ENCODE measurements around the gene LFNG.

The LFNG gene

DNA sequence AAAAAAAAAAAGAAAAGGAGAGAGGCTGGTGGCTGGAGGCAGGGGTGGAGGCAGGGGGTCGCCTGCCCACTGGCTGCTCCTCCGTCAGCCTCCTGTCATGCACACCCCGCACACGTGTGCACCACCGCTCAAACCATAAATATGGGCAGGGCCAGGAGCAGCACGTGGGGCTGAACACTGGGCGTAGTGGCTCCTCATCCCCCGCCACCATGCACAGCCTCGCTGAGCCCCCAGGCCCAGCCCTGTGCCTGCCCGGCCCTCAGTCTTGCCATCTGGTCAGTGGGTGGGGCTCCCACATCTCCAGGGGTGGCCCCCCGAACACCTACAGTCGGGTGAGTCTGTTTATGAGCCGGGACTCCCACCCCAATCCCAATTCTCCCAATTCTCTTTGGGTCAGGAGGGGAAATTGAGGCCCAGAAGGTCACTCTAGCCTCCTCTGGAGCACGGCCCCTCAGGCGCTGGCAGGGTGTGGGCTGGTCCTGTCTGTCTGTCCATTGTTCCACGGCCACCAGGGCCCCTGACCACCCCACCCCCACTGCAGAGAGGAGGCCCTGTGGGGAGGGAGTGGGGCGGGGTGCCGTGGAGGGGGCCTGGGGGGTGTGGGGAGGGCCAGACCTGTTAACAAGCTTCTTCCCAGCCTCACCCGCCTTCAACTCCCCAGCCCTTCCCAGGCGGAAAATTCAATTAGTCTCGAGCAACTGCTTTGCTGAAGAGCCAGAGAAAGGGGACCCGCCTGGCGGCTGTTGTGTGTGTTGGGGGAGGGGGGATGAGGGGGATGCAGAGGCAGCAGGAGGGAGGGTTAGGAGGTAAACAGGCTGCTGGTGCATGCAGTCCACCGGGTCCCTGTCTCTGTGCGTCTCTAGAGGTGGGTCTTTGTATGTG lies 23.9 kb upstream of the LFNG start:
- Histone ChIP-seq H3K14ac (ENCODE audit: low read length) (no peak overlapping the region), H3K18ac (ENCODE audit: low read length) (peak overlapping the region; percentile 96), H3K23ac (ENCODE audit: low read depth, low read length, poor library complexity) (peak overlapping the region; percentile 55), H3K79me1 (ENCODE audit: low read depth, low read length) (peaks cover 6% of the 10 kb centered on the region), H2AK5ac (ENCODE audit: low read depth, low read length) (peak overlapping the region; percentile 100), H3K27ac (replicated peaks; ENCODE audit: low read length) (peak overlapping the region; percentile 99), H4K91ac (ENCODE audit: low read depth, low read length, poor library complexity) (peak overlapping the region; percentile 99), H3K4me2 (ENCODE audit: insufficient read depth, low read length, poor library complexity, severe bottlenecking) (peak overlapping the region; percentile 40), H3K4ac (ENCODE audit: low read length) (peak overlapping the region; percentile 96), H2AFZ (ENCODE audit: low read length) (peak overlapping the region; percentile 70), H4K8ac (ENCODE audit: low read depth, low read length) (peak overlapping the region; percentile 65), H3K9ac (ENCODE audit: low read depth, low read length, poor library complexity) (peak overlapping the region; percentile 83), H3K4me3 (ENCODE audit: low read length in 2 of 2) (no peak overlapping the region), H3K36me3 (replicated peaks in 1 of 2; ENCODE audit: control insufficient read depth in 2 of 2, insufficient read depth in 2 of 2, low read length in 2 of 2) (no peaks in the 10 kb centered on the region), H2BK15ac (ENCODE audit: low read length) (peak overlapping the region; percentile 100), H2BK12ac (ENCODE audit: low read length) (peak overlapping the region; percentile 100), H2BK5ac (ENCODE audit: low read length) (peak overlapping the region; percentile 96), H3K4me1 (ENCODE audit: control insufficient read depth in 2 of 2, insufficient read depth in 1 of 2, low read depth in 1 of 2, low read length in 2 of 2) (peaks cover 56 to 58% of the 10 kb centered on the region in 2 donors), H3K27me3 (ENCODE audit: control insufficient read depth in 3 of 3, insufficient read depth in 3 of 3, low read depth in 1 of 3, low read length in 3 of 3) (no peaks in the 10 kb centered on the region), H2BK120ac (ENCODE audit: low read depth, low read length) (peak overlapping the region; percentile 98), H3K9me3 (replicated peaks in 1 of 2; ENCODE audit: control insufficient read depth in 2 of 2, insufficient read depth in 1 of 2, low read depth in 1 of 2, low read length in 2 of 2) (no peaks in the 10 kb centered on the region)
- WGBS, 2 donors (ENCODE audit: extremely low coverage in 2 of 2, insufficient read length in 2 of 2, insufficient replicate concordance in 1 of 2) = no CpG with 5 or more reads among the region's 25 CpGs
- DNase-seq (ENCODE audit: low spot score) = peak; percentile 87

DNA sequence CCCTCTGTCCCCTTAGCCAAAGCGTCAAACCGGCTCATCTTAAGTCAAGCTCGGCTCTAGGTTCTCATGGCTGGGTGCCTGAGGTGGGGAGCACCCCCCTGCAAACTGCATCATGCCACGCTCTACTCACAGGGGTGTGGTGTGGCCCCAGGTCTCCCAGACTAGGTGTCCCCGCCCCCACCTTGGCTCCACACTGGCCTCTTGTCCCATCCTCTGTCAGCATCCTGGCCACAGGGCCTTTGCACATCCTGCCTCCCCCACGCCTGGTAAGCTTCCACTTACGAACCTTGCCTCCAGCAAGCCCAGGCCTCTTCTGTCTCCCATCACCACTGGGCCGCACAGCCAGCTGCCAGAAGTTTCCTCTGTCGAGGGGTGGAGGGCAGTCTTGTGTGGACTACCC lies 23.2 kb upstream of the LFNG start:
- Histone ChIP-seq H2BK120ac (ENCODE audit: low read depth, low read length) (peak overlapping the region; percentile 91), H3K9ac (ENCODE audit: low read depth, low read length, poor library complexity) (peak overlapping the region; percentile 83), H3K23ac (ENCODE audit: low read depth, low read length, poor library complexity) (peak overlapping the region; percentile 87), H2AK5ac (ENCODE audit: low read depth, low read length) (peak overlapping the region; percentile 100), H3K27ac (replicated peaks; ENCODE audit: low read length) (peak overlapping the region; percentile 99), H3K4me3 (ENCODE audit: low read length in 2 of 2) (no peak overlapping the region), H3K4me1 (ENCODE audit: control insufficient read depth in 2 of 2, insufficient read depth in 1 of 2, low read depth in 1 of 2, low read length in 2 of 2) (peaks cover 59% of the 10 kb centered on the region in 2 donors), H3K79me1 (ENCODE audit: low read depth, low read length) (peaks cover 6% of the 10 kb centered on the region), H3K9me3 (replicated peaks in 1 of 2; ENCODE audit: control insufficient read depth in 2 of 2, insufficient read depth in 1 of 2, low read depth in 1 of 2, low read length in 2 of 2) (no peaks in the 10 kb centered on the region), H4K91ac (ENCODE audit: low read depth, low read length, poor library complexity) (peak overlapping the region; percentile 38), H3K4me2 (ENCODE audit: insufficient read depth, low read length, poor library complexity, severe bottlenecking) (no peak overlapping the region), H3K14ac (ENCODE audit: low read length) (peak overlapping the region; percentile 63), H2BK15ac (ENCODE audit: low read length) (peak overlapping the region; percentile 100), H3K36me3 (replicated peaks in 1 of 2; ENCODE audit: control insufficient read depth in 2 of 2, insufficient read depth in 2 of 2, low read length in 2 of 2) (no peaks in the 10 kb centered on the region), H3K27me3 (ENCODE audit: control insufficient read depth in 3 of 3, insufficient read depth in 3 of 3, low read depth in 1 of 3, low read length in 3 of 3) (no peaks in the 10 kb centered on the region), H4K8ac (ENCODE audit: low read depth, low read length) (no peak overlapping the region), H3K18ac (ENCODE audit: low read length) (peak overlapping the region; percentile 94), H2BK12ac (ENCODE audit: low read length) (peak overlapping the region; percentile 100), H3K4ac (ENCODE audit: low read length) (peak overlapping the region; percentile 96), H2AFZ (ENCODE audit: low read length) (peak overlapping the region; percentile 70), H2BK5ac (ENCODE audit: low read length) (peak overlapping the region; percentile 96)
- DNase-seq (ENCODE audit: low spot score) = no peak
- WGBS, 2 donors (ENCODE audit: extremely low coverage in 2 of 2, insufficient read length in 2 of 2, insufficient replicate concordance in 1 of 2) = no CpG with 5 or more reads among the region's 9 CpGs

DNA sequence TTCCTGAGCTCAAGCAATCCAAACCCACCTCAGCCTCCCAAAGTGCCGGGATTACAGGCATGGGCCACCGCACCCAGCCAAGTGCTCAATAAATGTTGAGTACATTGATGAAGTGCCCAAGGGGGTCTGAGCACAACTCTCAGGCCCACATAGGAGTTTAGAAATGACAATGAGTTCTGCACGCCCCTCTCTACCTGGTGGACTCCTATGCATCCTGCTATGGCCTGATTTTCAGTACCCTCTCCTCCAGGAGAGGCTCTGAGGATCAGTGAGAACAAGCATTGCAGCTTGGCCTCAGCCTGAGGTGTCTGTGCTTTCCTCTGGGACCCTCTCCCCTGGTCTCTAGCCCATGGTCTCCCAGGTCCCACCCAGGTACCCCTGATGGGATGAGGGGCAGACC lies 22.5 kb upstream of the LFNG start:
- Histone ChIP-seq H4K91ac (ENCODE audit: low read depth, low read length, poor library complexity) (peak overlapping the region; percentile 19), H3K27me3 (ENCODE audit: control insufficient read depth in 3 of 3, insufficient read depth in 3 of 3, low read depth in 1 of 3, low read length in 3 of 3) (no peaks in the 10 kb centered on the region), H3K14ac (ENCODE audit: low read length) (peak overlapping the region; percentile 94), H3K79me1 (ENCODE audit: low read depth, low read length) (peaks cover 6% of the 10 kb centered on the region), H3K4me3 (ENCODE audit: low read length in 2 of 2) (no peak overlapping the region), H3K9ac (ENCODE audit: low read depth, low read length, poor library complexity) (peak overlapping the region; percentile 50), H3K4ac (ENCODE audit: low read length) (peak overlapping the region; percentile 99), H3K27ac (replicated peaks; ENCODE audit: low read length) (peak overlapping the region; percentile 100), H2BK120ac (ENCODE audit: low read depth, low read length) (peak overlapping the region; percentile 100), H2AFZ (ENCODE audit: low read length) (peak overlapping the region; percentile 70), H2AK5ac (ENCODE audit: low read depth, low read length) (peak overlapping the region; percentile 100), H3K9me3 (replicated peaks in 1 of 2; ENCODE audit: control insufficient read depth in 2 of 2, insufficient read depth in 1 of 2, low read depth in 1 of 2, low read length in 2 of 2) (no peaks in the 10 kb centered on the region), H2BK5ac (ENCODE audit: low read length) (peak overlapping the region; percentile 100), H3K4me1 (ENCODE audit: control insufficient read depth in 2 of 2, insufficient read depth in 1 of 2, low read depth in 1 of 2, low read length in 2 of 2) (peaks cover 59 to 65% of the 10 kb centered on the region in 2 donors), H2BK15ac (ENCODE audit: low read length) (peak overlapping the region; percentile 100), H4K8ac (ENCODE audit: low read depth, low read length) (no peak overlapping the region), H2BK12ac (ENCODE audit: low read length) (peak overlapping the region; percentile 30), H3K23ac (ENCODE audit: low read depth, low read length, poor library complexity) (peak overlapping the region; percentile 94), H3K4me2 (ENCODE audit: insufficient read depth, low read length, poor library complexity, severe bottlenecking) (no peak overlapping the region), H3K36me3 (replicated peaks in 1 of 2; ENCODE audit: control insufficient read depth in 2 of 2, insufficient read depth in 2 of 2, low read length in 2 of 2) (no peaks in the 10 kb centered on the region), H3K18ac (ENCODE audit: low read length) (peak overlapping the region; percentile 100)
- no peak for DNase-seq (ENCODE audit: low spot score)
- WGBS, 2 donors (ENCODE audit: extremely low coverage in 2 of 2, insufficient read length in 2 of 2, insufficient replicate concordance in 1 of 2) = no CpG with 5 or more reads among the region's 3 CpGs
